ENCODE measurements around the gene SLFN11.

DNA sequence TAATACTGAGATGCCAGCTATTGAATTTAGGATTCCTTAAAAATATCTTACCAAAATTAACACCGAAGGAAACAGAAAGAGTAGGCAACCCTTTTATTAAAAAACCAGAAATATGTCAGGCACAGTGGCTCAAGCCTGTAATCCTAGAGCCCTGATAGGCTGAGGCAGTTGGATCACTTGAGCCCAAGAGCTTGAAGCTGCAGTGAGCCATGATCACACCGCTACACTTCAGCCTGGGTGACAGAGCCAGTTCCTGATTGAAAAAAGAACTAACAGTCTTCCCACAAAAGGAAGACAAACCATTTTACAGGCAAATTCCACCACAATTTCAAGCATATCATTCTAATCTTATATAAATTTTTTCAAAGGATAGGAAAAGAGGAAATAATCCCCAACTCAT, 43.2 kb upstream of the SLFN11 start:
- TF ChIP-seq, protein P1, sequence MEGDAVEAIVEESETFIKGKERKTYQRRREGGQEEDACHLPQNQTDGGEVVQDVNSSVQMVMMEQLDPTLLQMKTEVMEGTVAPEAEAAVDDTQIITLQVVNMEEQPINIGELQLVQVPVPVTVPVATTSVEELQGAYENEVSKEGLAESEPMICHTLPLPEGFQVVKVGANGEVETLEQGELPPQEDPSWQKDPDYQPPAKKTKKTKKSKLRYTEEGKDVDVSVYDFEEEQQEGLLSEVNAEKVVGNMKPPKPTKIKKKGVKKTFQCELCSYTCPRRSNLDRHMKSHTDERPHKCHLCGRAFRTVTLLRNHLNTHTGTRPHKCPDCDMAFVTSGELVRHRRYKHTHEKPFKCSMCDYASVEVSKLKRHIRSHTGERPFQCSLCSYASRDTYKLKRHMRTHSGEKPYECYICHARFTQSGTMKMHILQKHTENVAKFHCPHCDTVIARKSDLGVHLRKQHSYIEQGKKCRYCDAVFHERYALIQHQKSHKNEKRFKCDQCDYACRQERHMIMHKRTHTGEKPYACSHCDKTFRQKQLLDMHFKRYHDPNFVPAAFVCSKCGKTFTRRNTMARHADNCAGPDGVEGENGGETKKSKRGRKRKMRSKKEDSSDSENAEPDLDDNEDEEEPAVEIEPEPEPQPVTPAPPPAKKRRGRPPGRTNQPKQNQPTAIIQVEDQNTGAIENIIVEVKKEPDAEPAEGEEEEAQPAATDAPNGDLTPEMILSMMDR (IDR thresholded peaks at IDR 0.05) = no peak
- TF ChIP-seq POLR2A (IDR thresholded peaks at IDR 0.05) = no peak

Measured in Peyer's patch (tissue), 4 donors.